ENCODE measurements around the gene NDUFA13.

Gene NDUFA13

DNA sequence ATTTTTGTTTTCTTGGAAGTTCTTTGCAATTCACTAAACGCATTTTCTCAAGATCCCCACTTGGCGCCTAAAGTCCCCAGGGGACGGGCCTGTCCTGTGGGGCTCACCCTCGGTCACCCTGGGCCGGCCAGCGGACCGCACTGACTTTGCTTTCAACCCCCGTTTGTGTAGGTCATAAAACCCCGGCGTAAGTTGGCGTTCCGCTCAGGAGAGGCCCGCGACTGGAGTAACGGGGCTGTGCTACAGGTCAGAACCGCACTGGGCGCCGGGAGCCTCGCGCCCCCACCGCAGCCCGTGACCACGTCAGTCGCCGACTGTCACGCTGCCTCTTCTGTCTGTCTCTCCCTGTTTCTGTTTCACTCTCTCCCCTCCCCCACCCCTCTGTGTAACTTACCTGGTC, 14.2 kb upstream of the NDUFA13 start:
- no peaks in the 10 kb centered on the region for H4K20me1 ChIP-seq (ENCODE audit: insufficient read depth)
- TF ChIP-seq CTCF (conservative IDR thresholded peaks at IDR 0.05; ENCODE audit: low read depth, low read length) = no peak
- H3K4me1 ChIP-seq (ENCODE audit: low read depth, poor library complexity, severe bottlenecking) = no peaks in the 10 kb centered on the region
- H3K9ac ChIP-seq = no peak overlapping the region
- H3K36me3 ChIP-seq (ENCODE audit: insufficient read depth) = peaks cover 2% of the 10 kb centered on the region; the same call in 1 of the 2 replicates
- H2AFZ ChIP-seq (ENCODE audit: low read depth) = no peak overlapping the region
- no peaks in the 10 kb centered on the region for H3K79me2 ChIP-seq (ENCODE audit: insufficient read depth, low read depth)
- H3K4me2 ChIP-seq = no peak overlapping the region
- H3K4me3 ChIP-seq (IDR thresholded peaks at IDR 0.05; ENCODE audit: insufficient read depth, low read depth, low read length) = no peak overlapping the region
- H3K27ac ChIP-seq = no peak overlapping the region
- H3K27me3 ChIP-seq (ENCODE audit: insufficient read depth, low read depth) = no peaks in the 10 kb centered on the region

DNA sequence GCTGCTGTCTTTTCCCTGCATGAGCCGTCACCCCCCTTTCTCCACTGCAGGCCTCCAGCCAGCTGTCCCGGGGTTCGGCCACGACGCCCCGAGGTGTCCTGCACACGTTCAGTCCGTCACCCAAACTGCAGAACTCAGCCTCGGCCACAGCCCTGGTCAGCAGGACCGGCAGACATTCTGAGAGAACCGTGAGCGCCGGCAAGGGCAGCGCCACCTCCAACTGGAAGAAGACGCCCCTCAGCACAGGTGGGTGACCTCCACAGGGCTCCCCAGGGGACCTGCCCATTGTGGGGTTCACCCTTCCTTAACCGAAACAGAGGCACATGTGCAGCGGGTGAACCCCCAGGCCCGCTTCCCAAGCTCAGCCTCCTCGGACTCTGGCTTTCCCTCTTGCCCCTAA, 13.7 kb upstream of the NDUFA13 start:
- no peak overlapping the region for H3K9ac ChIP-seq
- no peak for TF ChIP-seq CTCF (conservative IDR thresholded peaks at IDR 0.05; ENCODE audit: low read depth, low read length)
- H3K36me3 ChIP-seq (ENCODE audit: insufficient read depth) = peaks cover 2% of the 10 kb centered on the region; the same call in 1 of the 2 replicates

DNA sequence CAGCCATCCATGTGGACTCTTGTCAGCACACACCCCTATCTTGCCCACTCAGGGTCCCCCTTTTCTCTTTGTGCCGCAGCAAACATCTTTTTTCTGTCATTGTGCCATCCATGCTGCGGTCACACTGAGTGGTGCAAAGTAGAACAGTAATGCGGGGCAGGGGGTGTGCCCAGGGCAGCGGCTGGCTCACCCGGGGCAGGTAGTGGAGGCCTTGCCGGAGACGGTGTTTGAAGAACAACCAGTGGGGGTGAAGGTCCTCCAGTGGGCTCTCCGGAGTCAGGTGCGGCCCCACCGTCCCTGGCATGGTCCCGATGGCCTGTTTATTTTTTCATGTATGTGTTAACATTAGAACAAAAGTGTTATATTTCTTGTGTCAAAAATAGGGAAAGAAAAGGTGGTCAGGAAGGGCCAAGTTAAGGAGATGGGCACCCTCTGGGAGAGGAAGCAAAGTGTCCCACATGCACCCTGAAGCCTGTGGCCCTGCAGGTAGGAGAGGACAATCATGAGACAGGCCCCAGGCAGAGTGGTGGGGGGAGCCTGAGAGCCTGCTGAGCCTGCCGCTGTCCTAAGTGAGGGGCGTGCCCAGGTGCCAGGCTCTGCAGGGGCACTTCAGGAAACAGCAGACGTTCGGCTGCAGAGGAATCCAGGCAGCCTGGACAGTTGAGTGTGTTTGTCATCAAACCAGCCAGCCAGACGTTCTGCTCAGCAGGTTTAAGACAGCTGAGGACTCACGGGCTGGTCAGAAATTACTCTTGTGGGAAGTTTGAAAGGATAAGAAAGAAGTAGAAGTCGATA, 13.0 kb upstream of the NDUFA13 start:
- Histone ChIP-seq H3K4me3 (IDR thresholded peaks at IDR 0.05; ENCODE audit: insufficient read depth, low read depth, low read length) (no peak overlapping the region), H3K79me2 (ENCODE audit: insufficient read depth, low read depth) (no peaks in the 10 kb centered on the region), H3K27me3 (ENCODE audit: insufficient read depth, low read depth) (no peaks in the 10 kb centered on the region), H3K27ac (no peak overlapping the region), H3K9ac (no peak overlapping the region), H2AFZ (ENCODE audit: low read depth) (no peak overlapping the region), H3K4me2 (no peak overlapping the region), H3K4me1 (ENCODE audit: low read depth, poor library complexity, severe bottlenecking) (no peaks in the 10 kb centered on the region), H3K36me3 (ENCODE audit: insufficient read depth) (peaks cover 2% of the 10 kb centered on the region; the same call in 1 of the 2 replicates), H4K20me1 (ENCODE audit: insufficient read depth) (no peaks in the 10 kb centered on the region)
- no peak for TF ChIP-seq CTCF (conservative IDR thresholded peaks at IDR 0.05; ENCODE audit: low read depth, low read length)

More for the DNA sequence above, 13.7 kb upstream of the NDUFA13 start:
- no peaks in the 10 kb centered on the region for H3K79me2 ChIP-seq (ENCODE audit: insufficient read depth, low read depth)
- no peak overlapping the region for H3K4me2 ChIP-seq
- no peaks in the 10 kb centered on the region for H3K27me3 ChIP-seq (ENCODE audit: insufficient read depth, low read depth)
- H4K20me1 ChIP-seq (ENCODE audit: insufficient read depth) = no peaks in the 10 kb centered on the region
- no peak overlapping the region for H3K27ac ChIP-seq
- H3K4me3 ChIP-seq (IDR thresholded peaks at IDR 0.05; ENCODE audit: insufficient read depth, low read depth, low read length) = no peak overlapping the region
- H3K4me1 ChIP-seq (ENCODE audit: low read depth, poor library complexity, severe bottlenecking) = no peaks in the 10 kb centered on the region
- no peak overlapping the region for H2AFZ ChIP-seq (ENCODE audit: low read depth)

- no peak overlapping the region for H3K4me3 ChIP-seq (IDR thresholded peaks at IDR 0.05; ENCODE audit: insufficient read depth, low read depth, low read length)
- H2AFZ ChIP-seq (ENCODE audit: low read depth) = no peak overlapping the region
- no peaks in the 10 kb centered on the region for H3K27me3 ChIP-seq (ENCODE audit: insufficient read depth, low read depth)
- no peaks in the 10 kb centered on the region for H3K79me2 ChIP-seq (ENCODE audit: insufficient read depth, low read depth)
- H4K20me1 ChIP-seq (ENCODE audit: insufficient read depth) = no peaks in the 10 kb centered on the region
- H3K4me2 ChIP-seq = no peak overlapping the region
- H3K27ac ChIP-seq = no peak overlapping the region
- H3K4me1 ChIP-seq (ENCODE audit: low read depth, poor library complexity, severe bottlenecking) = no peaks in the 10 kb centered on the region
- no peak overlapping the region for H3K9ac ChIP-seq
- no peak for TF ChIP-seq CTCF (conservative IDR thresholded peaks at IDR 0.05; ENCODE audit: low read depth, low read length)
- H3K36me3 ChIP-seq (ENCODE audit: insufficient read depth) = peaks cover 2% of the 10 kb centered on the region; the same call in 1 of the 2 replicates
Measured at GRCh38 chr19:19504754-19505668, 11.0 kb upstream of the NDUFA13 start.

Measured in KMS-11 (cell line).